Measurements from ENCODE around the gene NRXN2. TPM values are rescaled to one million over a fixed set of nuclear protein-coding genes. Genes with fewer than 3 reads are reported as not detected.

NRXN2 gene
- total and polyA plus RNA-seq, 10 of the 15 experiments (the other 5 are each of a cell fraction or from before 2014, with no cell fraction given): 0.03 to 1.4 (median 0.23) TPM

DNA sequence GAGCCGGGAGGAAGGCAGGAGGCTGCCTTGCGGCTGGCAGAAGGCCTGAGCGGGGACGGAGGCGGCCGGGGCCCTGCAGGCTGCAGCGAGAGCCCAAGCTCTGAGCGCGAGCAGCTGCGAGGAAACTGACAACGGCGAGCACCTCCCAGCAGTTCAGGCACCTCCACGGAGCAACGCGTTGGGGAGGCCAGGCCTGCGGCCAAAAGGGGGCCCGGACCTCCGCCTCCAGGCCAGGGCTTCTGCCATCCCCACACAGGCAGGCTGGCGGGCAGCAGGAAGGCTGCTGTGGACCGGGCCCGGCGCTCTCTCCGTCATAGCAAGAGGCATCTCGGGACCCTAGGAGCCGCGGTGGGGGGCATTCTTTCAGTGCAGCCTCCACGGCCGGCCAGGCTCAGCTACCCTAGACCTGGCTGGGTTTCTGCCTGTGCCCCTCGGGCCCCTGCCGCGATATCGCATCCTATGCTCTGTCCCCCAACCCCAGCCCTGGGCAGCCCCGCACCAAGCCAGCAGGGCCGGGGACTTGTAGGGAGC, 154.9 kb downstream of the NRXN2 start (continued):
- no peak for TF ChIP-seq ZSCAN29 (IDR thresholded peaks at IDR 0.05)
- TF ChIP-seq SUZ12 (IDR thresholded peaks at IDR 0.05; ENCODE audit: unreplicated experiment): no peak
- TF ChIP-seq SIX5 (IDR thresholded peaks at IDR 0.05; ENCODE audit: low read depth, low read length, severe bottlenecking): no peak
- TF ChIP-seq, protein P1, sequence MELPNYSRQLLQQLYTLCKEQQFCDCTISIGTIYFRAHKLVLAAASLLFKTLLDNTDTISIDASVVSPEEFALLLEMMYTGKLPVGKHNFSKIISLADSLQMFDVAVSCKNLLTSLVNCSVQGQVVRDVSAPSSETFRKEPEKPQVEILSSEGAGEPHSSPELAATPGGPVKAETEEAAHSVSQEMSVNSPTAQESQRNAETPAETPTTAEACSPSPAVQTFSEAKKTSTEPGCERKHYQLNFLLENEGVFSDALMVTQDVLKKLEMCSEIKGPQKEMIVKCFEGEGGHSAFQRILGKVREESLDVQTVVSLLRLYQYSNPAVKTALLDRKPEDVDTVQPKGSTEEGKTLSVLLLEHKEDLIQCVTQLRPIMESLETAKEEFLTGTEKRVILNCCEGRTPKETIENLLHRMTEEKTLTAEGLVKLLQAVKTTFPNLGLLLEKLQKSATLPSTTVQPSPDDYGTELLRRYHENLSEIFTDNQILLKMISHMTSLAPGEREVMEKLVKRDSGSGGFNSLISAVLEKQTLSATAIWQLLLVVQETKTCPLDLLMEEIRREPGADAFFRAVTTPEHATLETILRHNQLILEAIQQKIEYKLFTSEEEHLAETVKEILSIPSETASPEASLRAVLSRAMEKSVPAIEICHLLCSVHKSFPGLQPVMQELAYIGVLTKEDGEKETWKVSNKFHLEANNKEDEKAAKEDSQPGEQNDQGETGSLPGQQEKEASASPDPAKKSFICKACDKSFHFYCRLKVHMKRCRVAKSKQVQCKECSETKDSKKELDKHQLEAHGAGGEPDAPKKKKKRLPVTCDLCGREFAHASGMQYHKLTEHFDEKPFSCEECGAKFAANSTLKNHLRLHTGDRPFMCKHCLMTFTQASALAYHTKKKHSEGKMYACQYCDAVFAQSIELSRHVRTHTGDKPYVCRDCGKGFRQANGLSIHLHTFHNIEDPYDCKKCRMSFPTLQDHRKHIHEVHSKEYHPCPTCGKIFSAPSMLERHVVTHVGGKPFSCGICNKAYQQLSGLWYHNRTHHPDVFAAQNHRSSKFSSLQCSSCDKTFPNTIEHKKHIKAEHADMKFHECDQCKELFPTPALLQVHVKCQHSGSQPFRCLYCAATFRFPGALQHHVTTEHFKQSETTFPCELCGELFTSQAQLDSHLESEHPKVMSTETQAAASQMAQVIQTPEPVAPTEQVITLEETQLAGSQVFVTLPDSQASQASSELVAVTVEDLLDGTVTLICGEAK (IDR thresholded peaks at IDR 0.05; ENCODE audit: borderline replicate concordance): no peak
- TF ChIP-seq, protein P2, sequence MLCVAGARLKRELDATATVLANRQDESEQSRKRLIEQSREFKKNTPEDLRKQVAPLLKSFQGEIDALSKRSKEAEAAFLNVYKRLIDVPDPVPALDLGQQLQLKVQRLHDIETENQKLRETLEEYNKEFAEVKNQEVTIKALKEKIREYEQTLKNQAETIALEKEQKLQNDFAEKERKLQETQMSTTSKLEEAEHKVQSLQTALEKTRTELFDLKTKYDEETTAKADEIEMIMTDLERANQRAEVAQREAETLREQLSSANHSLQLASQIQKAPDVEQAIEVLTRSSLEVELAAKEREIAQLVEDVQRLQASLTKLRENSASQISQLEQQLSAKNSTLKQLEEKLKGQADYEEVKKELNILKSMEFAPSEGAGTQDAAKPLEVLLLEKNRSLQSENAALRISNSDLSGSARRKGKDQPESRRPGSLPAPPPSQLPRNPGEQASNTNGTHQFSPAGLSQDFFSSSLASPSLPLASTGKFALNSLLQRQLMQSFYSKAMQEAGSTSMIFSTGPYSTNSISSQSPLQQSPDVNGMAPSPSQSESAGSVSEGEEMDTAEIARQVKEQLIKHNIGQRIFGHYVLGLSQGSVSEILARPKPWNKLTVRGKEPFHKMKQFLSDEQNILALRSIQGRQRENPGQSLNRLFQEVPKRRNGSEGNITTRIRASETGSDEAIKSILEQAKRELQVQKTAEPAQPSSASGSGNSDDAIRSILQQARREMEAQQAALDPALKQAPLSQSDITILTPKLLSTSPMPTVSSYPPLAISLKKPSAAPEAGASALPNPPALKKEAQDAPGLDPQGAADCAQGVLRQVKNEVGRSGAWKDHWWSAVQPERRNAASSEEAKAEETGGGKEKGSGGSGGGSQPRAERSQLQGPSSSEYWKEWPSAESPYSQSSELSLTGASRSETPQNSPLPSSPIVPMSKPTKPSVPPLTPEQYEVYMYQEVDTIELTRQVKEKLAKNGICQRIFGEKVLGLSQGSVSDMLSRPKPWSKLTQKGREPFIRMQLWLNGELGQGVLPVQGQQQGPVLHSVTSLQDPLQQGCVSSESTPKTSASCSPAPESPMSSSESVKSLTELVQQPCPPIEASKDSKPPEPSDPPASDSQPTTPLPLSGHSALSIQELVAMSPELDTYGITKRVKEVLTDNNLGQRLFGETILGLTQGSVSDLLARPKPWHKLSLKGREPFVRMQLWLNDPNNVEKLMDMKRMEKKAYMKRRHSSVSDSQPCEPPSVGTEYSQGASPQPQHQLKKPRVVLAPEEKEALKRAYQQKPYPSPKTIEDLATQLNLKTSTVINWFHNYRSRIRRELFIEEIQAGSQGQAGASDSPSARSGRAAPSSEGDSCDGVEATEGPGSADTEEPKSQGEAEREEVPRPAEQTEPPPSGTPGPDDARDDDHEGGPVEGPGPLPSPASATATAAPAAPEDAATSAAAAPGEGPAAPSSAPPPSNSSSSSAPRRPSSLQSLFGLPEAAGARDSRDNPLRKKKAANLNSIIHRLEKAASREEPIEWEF (IDR thresholded peaks at IDR 0.05; ENCODE audit: insufficient replicate concordance, low read depth, low read length): no peak
- no peak for TF ChIP-seq SRF (IDR thresholded peaks at IDR 0.05; ENCODE audit: low read depth in 2 of 2, low read length in 2 of 2)
- TF ChIP-seq NR2C2 (IDR thresholded peaks at IDR 0.05; ENCODE audit: borderline replicate concordance, control insufficient read depth, insufficient read length, low read depth): no peak
- TF ChIP-seq MTA2 (IDR thresholded peaks at IDR 0.05; ENCODE audit: low read depth): no peak
- no peak for TF ChIP-seq HDGF (IDR thresholded peaks at IDR 0.05)
- no peak for TF ChIP-seq POLR2A (IDR thresholded peaks at IDR 0.05; ENCODE audit: low read depth, low read length)
- TF ChIP-seq MEF2B (IDR thresholded peaks at IDR 0.05; ENCODE audit: partially characterized antibody, poor library complexity, severe bottlenecking): no peak
- TF ChIP-seq BMI1 (IDR thresholded peaks at IDR 0.05; ENCODE audit: borderline replicate concordance): no peak
- no peak for TF ChIP-seq FOXM1 (IDR thresholded peaks at IDR 0.05; ENCODE audit: low read depth, low read length)
